MM.1S (cell line): ENCODE data around the gene KRTAP12-1.
A peak's percentile ranks its signal among the peaks of the same experiment; 100 is the strongest.

Experiments
- DNase-seq: peaks from one replicate; pipeline ENCODE4 v3.0.0-alpha.2; 2015
- H2AFZ ChIP-seq: fragments of 300-600 bp; sonication (generic); 2 replicates; pipeline ENCODE4 v1.6.0; 2016; ENCODE audit warnings: antibody characterized with exemption, low read length
- H3F3A ChIP-seq: fragments of 300-600 bp; sonication (generic); 2 replicates; pipeline ENCODE4 v1.6.1; 2016; ENCODE audit warnings: mild to moderate bottlenecking, antibody characterized with exemption, low read length, moderate library complexity, mixed read lengths; ENCODE audit not compliant: insufficient read depth
- H3K27ac ChIP-seq: fragments of 300-600 bp; sonication (generic); 2 replicates; pipeline ENCODE4 v1.5.1; 2016; ENCODE audit warnings: mild to moderate bottlenecking, low read length
- H3K27me3 ChIP-seq: fragments of 300-600 bp; sonication (generic); replicated peaks from 2 replicates; pipeline ENCODE4 v1.6.0; 2016; ENCODE audit warnings: low read length; ENCODE audit not compliant: insufficient read depth
- H3K36me3 ChIP-seq: fragments of 300-600 bp; sonication (generic); replicated peaks from 2 replicates; pipeline ENCODE4 v1.6.1; 2016; ENCODE audit warnings: mild to moderate bottlenecking, low read length, mixed read lengths; ENCODE audit not compliant: insufficient read depth
- H3K4me1 ChIP-seq: fragments of 300-600 bp; sonication (generic); 2 replicates; pipeline ENCODE4 v1.6.1; 2016; ENCODE audit warnings: low read length, mixed read lengths
- H3K4me2 ChIP-seq: fragments of 300-600 bp; sonication (generic); 2 replicates; pipeline ENCODE4 v1.6.0; 2016; ENCODE audit warnings: low read depth, low read length
- H3K4me3 ChIP-seq: fragments of 300-600 bp; sonication (generic); 2 replicates; pipeline ENCODE4 v1.5.1; 2016; ENCODE audit warnings: low read length, mixed read lengths
- H3K79me2 ChIP-seq: fragments of 300-600 bp; sonication (generic); 2 replicates; pipeline ENCODE4 v1.6.1; 2016; ENCODE audit warnings: mixed run types, low read length, mixed read lengths
- H3K9ac ChIP-seq: fragments of 300-600 bp; sonication (generic); 2 replicates; pipeline ENCODE4 v1.6.1; 2016; ENCODE audit warnings: low read length, mixed read lengths
- H3K9me2 ChIP-seq: fragments of 300-600 bp; sonication (generic); replicated peaks from 2 replicates; pipeline ENCODE4 v1.6.1; 2016; ENCODE audit warnings: mild to moderate bottlenecking, low read length, mixed read lengths; ENCODE audit not compliant: insufficient read depth
- H3K9me3 ChIP-seq: fragments of 300-600 bp; sonication (generic); replicated peaks from 2 replicates; pipeline ENCODE4 v1.6.1; 2016; ENCODE audit warnings: mild to moderate bottlenecking, low read length, mixed read lengths; ENCODE audit not compliant: insufficient read depth
- H4K20me1 ChIP-seq: fragments of 300-600 bp; sonication (generic); 2 replicates; pipeline ENCODE4 v1.6.1; 2016; ENCODE audit warnings: mild to moderate bottlenecking, low read length, moderate library complexity, mixed read lengths; ENCODE audit not compliant: insufficient read depth
- EZH2 ChIP-seq: fragments of 300-600 bp; sonication (generic); optimal IDR thresholded peaks from 2 replicates; pipeline ENCODE3; 2017; ENCODE audit warnings: low read depth, mild to moderate bottlenecking, antibody characterized with exemption, low read length, mixed read lengths
- EZH2phosphoT487 ChIP-seq: fragments of 300-600 bp; sonication (generic); IDR thresholded peaks from 2 replicates; pipeline ENCODE4 v1.6.1; 2018; ENCODE audit warnings: antibody characterized with exemption, low read length
- TF ChIP-seq, protein P1 (sequence below): fragments of 300-600 bp; sonication (generic); IDR thresholded peaks from 2 replicates; pipeline ENCODE4 v1.5.1; 2016; ENCODE audit warnings: antibody characterized with exemption, low read length, mixed read lengths

KRTAP12-1 gene

DNA sequence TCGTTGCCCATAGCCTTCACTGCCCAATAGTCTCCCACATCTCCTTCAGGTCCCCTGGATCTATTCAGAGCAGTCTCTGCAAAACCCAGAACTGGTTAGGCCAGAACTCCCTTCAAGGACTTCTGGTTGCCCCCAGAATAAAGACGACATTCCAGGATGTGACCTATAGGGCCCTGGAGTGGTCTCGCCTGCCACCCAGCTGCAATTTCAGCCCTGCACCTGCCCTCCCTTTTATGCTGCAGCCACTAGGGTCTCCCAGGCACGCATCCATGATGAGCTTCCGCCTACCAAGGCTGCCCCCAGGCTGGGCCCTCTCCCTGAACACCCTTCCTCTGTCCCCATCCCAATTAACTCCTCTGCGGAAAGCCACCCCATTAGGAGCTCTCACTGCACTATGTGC lies 36.6 kb upstream of the KRTAP12-1 start:
- no peak for DNase-seq
- Histone ChIP-seq H3K9me2 (no peaks in the 10 kb centered on the region), H3F3A (no peaks in the 10 kb centered on the region), H3K4me3 (no peak overlapping the region), H3K9ac (no peak overlapping the region), H3K4me1 (no peaks in the 10 kb centered on the region), H4K20me1 (no peaks in the 10 kb centered on the region), H2AFZ (no peak overlapping the region), H3K27me3 (peaks cover 91% of the 10 kb centered on the region), H3K27ac (no peak overlapping the region), H3K79me2 (no peaks in the 10 kb centered on the region), H3K36me3 (no peaks in the 10 kb centered on the region), H3K9me3 (no peaks in the 10 kb centered on the region), H3K4me2 (no peak overlapping the region)
- TF ChIP-seq EZH2phosphoT487 (no peak), EZH2 (no peak)
- TF ChIP-seq, protein P1, sequence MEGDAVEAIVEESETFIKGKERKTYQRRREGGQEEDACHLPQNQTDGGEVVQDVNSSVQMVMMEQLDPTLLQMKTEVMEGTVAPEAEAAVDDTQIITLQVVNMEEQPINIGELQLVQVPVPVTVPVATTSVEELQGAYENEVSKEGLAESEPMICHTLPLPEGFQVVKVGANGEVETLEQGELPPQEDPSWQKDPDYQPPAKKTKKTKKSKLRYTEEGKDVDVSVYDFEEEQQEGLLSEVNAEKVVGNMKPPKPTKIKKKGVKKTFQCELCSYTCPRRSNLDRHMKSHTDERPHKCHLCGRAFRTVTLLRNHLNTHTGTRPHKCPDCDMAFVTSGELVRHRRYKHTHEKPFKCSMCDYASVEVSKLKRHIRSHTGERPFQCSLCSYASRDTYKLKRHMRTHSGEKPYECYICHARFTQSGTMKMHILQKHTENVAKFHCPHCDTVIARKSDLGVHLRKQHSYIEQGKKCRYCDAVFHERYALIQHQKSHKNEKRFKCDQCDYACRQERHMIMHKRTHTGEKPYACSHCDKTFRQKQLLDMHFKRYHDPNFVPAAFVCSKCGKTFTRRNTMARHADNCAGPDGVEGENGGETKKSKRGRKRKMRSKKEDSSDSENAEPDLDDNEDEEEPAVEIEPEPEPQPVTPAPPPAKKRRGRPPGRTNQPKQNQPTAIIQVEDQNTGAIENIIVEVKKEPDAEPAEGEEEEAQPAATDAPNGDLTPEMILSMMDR = no peak

- H3K4me2 ChIP-seq = no peak overlapping the region
- H4K20me1 ChIP-seq = no peaks in the 10 kb centered on the region
- no peak for DNase-seq
- no peaks in the 10 kb centered on the region for H3F3A ChIP-seq
- H3K79me2 ChIP-seq = no peaks in the 10 kb centered on the region
- no peaks in the 10 kb centered on the region for H3K36me3 ChIP-seq
- TF ChIP-seq EZH2 = no peak
- TF ChIP-seq, protein P1 = no peak
- TF ChIP-seq EZH2phosphoT487 = no peak
- H3K27ac ChIP-seq = no peak overlapping the region
- peaks cover 91% of the 10 kb centered on the region for H3K27me3 ChIP-seq
- H3K9me3 ChIP-seq = no peaks in the 10 kb centered on the region
- H3K4me1 ChIP-seq = no peaks in the 10 kb centered on the region
- H2AFZ ChIP-seq = no peak overlapping the region
- no peaks in the 10 kb centered on the region for H3K9me2 ChIP-seq
- H3K9ac ChIP-seq = no peak overlapping the region
- H3K4me3 ChIP-seq = no peak overlapping the region
These were observed 36.1 kb upstream of the KRTAP12-1 start for GRCh38 chr21:44718093-44718492.

- peaks cover 92% of the 10 kb centered on the region for H3K27me3 ChIP-seq
- H2AFZ ChIP-seq = no peak overlapping the region
- no peak overlapping the region for H3K27ac ChIP-seq
- H3F3A ChIP-seq = no peaks in the 10 kb centered on the region
- no peaks in the 10 kb centered on the region for H3K79me2 ChIP-seq
- H3K9ac ChIP-seq = no peak overlapping the region
- no peak for DNase-seq
- H3K9me2 ChIP-seq = no peaks in the 10 kb centered on the region
- no peak overlapping the region for H3K4me2 ChIP-seq
- no peak overlapping the region for H3K4me3 ChIP-seq
- TF ChIP-seq, protein P1 = no peak
- TF ChIP-seq EZH2phosphoT487 (no peak), EZH2 (no peak)
- H3K4me1 ChIP-seq = no peaks in the 10 kb centered on the region
- no peaks in the 10 kb centered on the region for H3K36me3 ChIP-seq
- no peaks in the 10 kb centered on the region for H3K9me3 ChIP-seq
- no peaks in the 10 kb centered on the region for H4K20me1 ChIP-seq
These were observed 35.0 kb upstream of the KRTAP12-1 start for GRCh38 chr21:44716984-44717383.

GRCh38 chr21:44714905-44715304 lies 32.9 kb upstream of the KRTAP12-1 start:
- H3K4me1 ChIP-seq = no peaks in the 10 kb centered on the region
- H3K9ac ChIP-seq = no peak overlapping the region
- no peak overlapping the region for H2AFZ ChIP-seq
- H3K4me3 ChIP-seq = 0 out of 2 replicates have a peak overlapping the region, but pooled peaks have one; percentile 0
- H3K36me3 ChIP-seq = no peaks in the 10 kb centered on the region
- peaks cover 93% of the 10 kb centered on the region for H3K27me3 ChIP-seq
- H3K9me3 ChIP-seq = no peaks in the 10 kb centered on the region
- no peak overlapping the region for H3K27ac ChIP-seq
- H3F3A ChIP-seq = no peaks in the 10 kb centered on the region
- H3K79me2 ChIP-seq = no peaks in the 10 kb centered on the region
- no peaks in the 10 kb centered on the region for H3K9me2 ChIP-seq
- TF ChIP-seq EZH2phosphoT487 (no peak), EZH2 (no peak)
- TF ChIP-seq, protein P1 = no peak
- no peak for DNase-seq
- no peaks in the 10 kb centered on the region for H4K20me1 ChIP-seq
- peak overlapping the region; percentile 16 for H3K4me2 ChIP-seq
